NCI-H2029 treated with DMSO at 0.1 percent for 48 hours (cell line): Measurements from ENCODE around the gene SUPT3H.
A peak's percentile ranks its signal among the peaks of the same experiment; 100 is the strongest.
"Not testable (repeated sequence)": the region's sequence is repeated elsewhere in the genome, so short reads cannot be mapped to it uniquely, and the experiment has no call there.

Experiments used
- DNase-seq: peaks from one replicate; lab custom pipeline; 2025; lab: John Stamatoyannopoulos, UW

Gene SUPT3H

DNA sequence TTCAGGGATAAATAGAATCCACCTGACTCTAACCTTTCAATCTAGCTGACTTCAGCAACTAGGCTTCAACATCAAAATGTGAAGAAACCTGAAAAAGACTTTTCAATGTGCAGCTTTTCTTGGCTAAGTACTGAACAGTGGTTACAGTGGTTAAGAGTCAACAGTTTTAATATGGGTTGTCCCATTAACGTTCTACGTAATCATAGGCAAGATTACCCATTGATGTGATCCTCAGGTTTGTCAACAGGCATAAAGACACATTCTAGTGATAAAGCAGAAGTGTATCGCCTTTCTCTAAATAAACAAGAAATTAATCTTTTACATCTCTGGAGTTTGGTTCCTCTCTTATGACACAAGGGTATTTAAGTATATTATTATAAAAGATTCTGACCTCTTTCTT, 203.7 kb downstream of the SUPT3H start:
- DNase-seq = no peak

DNA sequence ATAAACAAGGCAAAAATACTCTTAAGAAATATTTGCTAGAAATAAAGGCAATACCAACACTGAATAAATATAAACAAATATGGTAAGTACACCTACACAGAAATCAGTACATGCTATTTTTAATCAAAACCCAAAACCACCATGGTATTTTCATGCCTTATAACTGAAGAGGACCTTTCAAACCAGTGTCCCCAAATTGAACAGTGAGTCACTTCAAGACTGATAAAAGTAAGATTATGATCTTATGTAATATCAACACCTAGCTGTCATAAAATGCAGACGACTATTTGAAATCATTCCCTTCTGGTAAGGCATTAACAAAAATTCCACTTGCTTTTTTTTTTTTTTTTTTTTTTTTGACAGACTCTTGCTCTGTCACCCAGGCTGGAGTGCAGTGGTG, 206.4 kb downstream of the SUPT3H start:
- no peak for DNase-seq

DNA sequence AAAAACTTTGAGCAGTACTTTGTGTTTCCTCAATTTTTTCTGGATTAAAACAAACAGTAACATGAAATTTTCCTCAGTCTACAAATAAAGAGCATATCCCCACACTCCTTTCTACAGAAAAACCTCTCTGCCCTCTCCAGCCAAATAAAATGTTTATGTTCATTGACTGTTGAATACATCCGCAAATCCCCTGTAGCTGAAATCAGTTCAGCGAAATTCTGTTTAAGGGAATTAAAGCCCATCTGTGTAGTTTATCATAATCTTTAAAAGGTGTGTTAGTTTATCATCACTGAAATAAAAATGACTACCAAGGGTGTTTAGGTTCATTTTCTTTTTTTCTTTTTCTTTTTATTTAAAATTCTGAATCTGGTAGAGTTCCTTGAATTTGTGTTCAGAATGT, 207.4 kb downstream of the SUPT3H start:
- no peak for DNase-seq

DNA sequence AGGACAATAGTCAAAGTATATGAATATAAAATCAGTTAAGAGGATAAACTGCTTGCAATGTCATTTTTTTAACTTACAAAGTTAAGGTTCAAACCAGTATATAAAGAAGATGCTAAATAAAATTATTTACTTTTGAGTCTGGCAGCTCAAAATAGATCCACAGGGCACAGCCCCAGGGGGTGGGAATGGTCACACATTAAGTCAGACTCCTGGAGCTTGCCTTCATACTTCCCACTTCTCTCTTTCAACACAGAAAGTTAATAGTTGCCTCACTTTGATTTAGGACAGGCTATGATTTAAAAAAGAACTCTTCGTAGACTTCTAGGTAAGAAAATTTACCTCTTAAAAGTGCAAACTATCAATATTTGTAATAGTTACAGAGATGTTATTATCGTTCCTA, 207.9 kb downstream of the SUPT3H start:
- no peak for DNase-seq

DNA sequence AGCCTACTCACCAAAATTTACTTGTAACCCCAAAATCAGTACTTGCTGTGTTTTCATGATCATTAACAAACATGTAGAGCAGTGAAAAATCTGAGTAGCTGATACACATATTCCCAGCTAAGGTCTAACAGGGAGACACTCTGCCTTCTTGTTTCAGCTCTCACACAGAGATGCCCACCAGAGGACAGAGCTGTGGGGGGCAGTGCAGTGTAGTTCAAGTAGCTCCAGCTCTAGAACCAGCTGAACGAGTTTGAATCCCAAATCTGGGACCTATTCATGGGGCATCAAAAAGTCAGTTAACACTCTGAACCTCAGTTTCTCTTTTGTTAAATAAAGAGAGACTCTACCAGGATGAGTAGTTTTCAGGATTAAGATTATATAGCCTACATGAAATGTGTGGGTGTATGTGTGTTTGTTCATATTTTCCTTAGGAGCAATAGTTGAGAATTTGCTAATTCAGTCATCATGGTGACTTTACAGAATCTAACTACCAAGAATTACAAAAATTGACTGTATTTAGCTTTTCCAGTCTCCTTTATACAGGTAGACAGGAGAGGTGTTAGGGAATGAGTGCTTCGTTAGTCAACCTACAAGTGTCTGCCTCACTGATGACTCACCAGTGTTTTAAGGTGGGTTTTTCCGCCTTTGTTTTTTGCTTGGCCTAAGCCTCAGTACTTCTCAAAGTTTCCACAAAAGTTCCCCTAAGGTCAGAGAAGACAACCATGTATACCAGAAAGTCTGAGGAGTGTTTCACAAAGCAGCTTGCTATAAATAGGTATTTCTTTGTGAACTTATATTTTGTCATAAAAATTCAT, 213.6 kb downstream of the SUPT3H start:
- no peak for DNase-seq

DNA sequence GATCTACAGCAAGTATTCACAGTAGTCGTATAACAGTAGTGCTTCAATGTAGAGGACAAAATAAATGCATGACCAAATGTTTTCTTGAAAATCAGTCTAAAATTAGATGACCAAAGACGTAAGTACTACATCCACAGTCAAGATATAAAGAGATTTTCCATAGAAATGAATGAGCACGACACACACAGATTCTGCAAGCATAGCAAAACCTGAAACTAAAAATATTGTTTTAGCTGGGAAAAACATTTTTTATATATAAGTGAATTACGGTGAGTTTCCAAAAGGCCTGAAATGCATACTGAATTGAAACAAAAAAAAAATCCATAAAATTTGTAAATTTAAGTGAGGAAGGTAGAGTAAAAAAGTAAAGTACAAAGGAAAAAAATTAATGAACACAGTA, 217.4 kb downstream of the SUPT3H start:
- DNase-seq = no peak

DNA sequence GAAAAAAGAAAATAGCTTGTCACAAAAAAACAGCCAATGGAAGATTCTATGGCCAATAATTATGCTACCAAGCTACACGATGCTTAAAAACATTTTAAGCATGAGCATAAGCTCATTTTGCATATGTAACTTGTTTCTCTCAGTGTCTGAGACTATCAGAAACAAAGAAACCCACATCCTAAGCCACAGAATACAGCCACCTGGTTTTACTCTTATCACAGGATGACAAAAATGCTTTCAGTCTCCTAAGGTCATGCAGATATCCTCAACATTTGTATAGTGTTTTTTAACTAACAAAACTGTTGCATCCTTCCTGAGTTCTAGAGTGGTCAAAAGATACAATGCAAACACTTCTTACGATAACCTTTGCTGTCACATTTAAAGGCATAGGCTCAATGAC, 221.7 kb downstream of the SUPT3H start:
- DNase-seq = peak; percentile 2

DNA sequence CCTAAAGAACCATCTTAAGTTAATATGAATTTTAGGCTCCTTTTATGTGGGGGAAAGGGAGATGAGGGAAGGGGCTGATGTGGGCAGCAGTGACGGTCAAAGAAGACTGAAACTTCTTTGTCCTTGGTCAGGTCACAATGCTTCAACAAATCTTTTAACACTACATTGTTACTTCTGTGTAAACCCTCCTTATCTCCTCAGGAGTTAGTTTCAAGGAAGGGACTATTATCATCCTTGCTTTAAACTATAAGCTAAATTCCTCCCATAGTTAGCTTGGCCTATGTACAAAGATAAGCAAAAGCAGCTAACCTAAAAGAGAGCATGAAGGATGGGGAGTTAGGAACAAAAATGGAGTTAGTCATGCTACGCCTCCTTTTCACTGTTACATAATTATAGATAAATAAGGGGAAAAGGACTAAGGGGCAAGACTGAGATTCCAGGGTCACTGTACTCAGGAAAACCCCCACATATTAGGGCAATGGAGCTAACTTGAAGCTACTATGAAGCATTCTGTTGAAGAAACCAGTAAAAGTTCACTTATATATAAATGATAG, 222.3 kb downstream of the SUPT3H start:
- no peak for DNase-seq

DNA sequence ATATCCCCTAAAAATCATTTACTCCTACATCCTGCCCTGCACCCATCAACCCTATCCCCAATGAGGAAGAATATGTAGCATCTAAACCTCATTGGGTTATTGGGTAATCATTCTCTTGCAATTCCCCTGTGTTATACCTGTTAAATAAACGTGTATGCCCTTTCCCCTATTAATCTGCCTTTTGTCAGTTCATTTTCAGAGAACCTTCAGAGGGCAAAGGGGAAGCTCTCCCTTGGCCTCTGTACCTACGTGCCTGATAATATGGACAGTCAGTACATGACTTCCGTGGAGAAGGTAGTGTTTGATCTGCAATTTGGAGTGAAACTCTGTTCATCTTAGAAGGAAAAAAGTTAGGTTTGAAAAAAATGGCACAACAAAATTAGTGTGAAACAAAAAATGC, 223.1 kb downstream of the SUPT3H start:
- DNase-seq = no peak

DNA sequence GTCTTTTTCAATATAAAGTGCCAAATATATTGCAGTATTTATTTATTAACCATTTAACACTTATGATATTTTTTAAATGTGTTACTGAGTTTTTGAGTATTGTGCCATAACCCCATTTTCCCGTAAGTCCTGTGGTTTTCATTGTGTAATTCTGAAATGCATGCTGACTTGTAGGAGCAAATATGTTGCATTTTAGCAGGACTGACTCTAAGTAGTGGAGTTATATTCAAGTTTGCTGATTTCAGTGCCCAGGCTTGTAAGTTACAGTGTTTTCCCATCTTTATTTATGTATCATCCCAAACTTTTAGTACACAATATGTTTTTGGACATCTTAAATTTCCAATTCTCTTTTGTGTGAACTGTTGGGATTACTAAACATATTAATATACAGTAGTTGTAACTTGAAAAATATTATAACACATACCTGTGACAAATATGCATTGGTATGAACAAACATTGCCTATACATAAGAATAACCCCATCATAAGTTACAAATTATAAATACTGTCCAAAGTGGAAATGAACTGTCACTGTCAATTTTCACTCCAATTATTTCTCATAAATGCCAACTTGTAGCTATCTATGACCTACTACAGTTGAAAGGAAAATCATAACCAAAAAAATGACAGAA, 228.9 kb downstream of the SUPT3H start:
- no peak for DNase-seq

DNA sequence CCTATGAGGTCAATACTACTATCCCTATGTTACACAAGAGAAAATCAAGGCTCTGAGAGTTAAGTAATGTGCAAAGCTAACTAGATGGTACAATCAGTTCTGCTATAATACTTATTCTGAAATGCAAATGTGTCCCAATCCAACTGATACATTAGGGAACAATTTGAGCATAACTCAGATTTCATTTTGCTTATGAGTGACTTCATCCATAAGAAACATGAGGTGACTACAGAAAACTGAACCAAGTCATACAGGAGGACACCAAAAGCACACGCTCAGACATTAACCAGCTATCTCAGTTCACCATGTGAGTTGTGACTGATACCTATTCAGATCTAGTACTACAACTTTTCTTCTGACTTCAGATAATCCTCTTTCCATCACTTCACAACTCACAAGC, 229.5 kb downstream of the SUPT3H start:
- DNase-seq = no peak

DNA sequence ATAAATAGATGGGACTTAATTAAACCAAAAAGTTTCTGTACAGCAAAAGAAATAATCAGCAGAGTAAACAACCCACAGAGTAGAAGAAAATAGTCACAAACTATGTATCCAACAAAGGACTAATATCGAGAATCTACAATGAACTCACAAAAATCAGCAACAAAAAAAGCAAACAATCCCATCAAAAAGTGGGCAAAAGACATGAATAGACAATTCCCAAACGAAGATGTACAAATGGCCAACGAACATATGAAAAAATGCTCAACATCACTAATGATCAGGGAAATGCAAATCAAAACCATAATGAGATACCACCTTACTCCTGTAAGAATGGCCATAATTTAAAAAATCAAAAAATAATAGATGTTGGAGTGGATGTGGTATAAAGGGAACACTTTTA, 232.1 kb downstream of the SUPT3H start:
- DNase-seq = not testable (repeated sequence)

DNA sequence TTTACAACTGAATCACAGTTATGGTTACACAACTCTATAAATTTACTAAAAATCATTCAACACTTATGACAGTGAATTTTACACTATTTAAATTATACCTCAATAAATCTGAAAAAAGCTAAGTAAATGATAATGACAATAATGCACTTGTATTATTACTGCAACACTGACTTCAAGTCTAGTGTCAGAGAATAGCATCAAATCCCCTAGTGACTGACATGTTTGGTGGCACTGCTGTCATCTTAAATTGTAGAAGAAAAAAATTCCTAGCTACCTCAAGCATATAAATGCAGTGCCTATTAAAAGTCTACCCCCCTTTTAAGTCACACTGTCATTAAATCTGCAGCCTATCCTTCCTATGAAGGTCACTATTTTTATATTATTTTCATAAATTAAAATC, 239.0 kb downstream of the SUPT3H start:
- no peak for DNase-seq

DNA sequence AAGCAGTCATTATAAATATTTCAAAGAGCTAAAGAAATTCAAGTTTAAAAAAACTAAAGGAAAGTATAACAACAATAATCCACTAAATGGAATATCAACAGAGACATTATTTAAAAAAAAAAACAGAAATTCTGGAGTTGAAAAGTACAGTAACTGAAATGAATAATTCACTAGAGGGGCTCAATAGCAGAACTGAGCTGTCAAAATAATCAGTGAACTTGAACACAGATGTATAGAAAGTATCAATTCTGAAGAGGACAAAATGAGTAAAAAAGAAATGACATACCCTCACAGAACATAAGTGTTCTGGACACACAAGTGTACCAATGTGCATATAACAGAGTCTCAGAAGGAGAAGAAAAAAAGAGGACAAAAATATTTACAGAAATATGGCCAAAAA, 241.2 kb downstream of the SUPT3H start:
- DNase-seq = no peak

DNA sequence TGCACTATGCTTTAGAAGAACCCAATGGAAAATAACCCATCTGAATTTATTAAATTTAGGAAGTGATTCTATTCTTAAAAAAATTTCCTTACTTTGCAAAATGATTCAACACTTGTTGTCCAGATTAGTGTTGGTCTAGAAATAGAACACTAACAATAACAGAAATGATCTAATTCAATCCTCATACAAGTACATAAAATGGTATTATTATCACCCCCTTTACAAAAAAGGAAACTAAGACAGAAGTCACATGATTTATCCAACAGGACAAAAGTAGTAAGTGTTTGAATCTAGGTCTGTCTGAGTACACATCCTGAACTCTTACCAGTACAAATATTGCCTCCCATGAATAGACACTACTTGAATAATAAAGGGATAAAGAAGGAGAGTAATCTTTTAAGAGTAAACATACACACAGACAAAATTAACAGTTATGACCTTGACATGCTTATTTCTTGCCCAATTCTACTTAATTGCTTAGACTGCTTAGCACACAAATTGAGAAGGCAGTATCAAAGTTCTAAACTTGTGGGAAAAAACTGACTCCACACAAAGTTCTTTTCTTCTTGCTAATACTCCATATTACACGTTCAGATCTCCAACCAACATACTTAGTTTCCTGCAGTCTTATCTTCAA, 245.0 kb downstream of the SUPT3H start:
- DNase-seq = no peak

DNA sequence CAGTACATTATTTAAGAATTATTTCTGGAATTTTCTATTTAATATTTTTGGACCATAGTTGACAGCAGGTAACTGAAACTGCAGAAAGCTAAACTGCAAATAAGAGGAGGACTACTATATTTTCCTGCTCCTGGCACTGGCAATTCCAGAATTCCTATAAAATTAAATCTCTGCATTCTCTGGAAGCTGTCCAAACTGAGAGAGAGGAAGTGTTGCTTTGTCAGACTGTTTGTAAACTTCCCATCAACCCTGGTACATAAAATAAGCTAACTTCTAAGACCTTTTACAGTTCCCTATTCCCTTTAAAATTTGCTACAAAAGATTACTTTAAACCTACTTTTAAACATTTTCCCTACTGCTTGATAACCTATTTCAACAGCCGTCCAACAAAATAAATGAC, 245.7 kb downstream of the SUPT3H start:
- DNase-seq = no peak

DNA sequence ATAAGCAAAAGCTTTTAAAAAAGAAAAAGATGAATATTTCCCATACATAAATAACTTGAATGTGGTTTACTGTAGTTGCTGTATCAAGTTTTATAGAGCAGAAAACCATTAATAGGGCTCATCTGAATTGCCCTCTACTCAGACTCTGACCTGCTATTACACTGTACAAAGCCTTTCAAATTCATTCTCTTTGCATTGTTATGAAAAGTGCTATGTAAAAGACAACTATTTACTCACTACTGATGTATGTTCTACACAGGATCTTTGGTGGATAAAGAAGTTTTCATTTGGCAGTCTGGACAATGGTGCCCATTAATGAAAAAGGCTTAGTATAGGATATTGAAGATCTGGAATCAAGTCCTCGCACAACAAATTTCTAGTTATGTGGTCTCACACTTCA, 248.7 kb downstream of the SUPT3H start:
- DNase-seq = no peak

DNA sequence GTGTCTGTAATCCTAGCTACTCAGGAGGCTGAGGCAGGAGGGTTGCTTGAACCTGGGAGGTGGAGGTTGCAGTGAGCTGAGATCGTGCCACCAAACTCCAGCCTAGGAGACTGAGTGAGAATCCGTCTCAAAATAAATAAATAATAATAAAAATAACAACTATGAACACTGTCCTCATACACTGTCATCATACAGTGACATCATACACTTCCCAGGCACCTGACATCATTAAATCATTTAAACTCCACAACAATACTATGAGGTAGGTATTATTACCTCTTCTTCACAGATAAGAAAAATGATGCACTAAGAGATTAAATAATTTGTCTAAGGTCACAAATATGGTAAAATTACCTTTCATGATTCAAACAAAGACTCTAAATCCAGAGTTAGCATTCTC, 250.5 kb downstream of the SUPT3H start:
- no peak for DNase-seq

DNA sequence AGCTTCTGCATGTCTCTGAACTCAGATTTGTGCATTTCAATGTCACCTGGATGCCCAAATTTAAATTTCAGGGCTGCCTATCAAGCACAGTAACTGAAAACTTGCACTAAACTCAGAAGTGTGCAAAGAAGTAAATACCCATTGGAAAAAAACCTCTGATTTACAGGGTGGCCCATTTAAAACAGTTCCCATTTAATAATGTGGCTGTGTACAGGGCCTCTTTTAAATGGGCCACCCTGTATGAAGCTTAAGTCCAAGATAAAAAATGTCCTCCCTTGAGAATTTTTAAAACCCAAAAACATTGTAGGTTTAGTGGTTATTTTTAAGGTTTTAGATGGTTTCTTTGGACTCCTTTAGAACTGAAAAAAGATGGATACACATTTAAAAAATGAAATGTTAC, 251.7 kb downstream of the SUPT3H start:
- no peak for DNase-seq

DNA sequence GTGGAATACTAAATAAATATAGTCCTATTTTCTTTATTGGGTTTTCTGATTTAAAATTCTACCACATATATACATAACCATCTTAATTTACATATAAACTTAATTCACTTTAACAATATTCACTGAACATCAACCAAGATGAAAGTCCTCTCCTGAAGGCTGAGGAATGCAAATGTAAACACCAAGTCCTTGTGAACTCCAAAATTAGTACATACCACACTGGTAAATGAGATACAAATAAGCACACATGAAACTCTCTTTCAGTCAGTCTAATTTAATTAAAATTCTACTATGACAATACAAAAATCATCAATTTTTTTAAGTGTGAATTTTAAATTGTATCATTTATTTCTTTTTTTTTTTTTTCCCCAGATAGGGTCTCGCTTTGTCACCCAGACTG, 254.7 kb downstream of the SUPT3H start:
- DNase-seq = no peak

DNA sequence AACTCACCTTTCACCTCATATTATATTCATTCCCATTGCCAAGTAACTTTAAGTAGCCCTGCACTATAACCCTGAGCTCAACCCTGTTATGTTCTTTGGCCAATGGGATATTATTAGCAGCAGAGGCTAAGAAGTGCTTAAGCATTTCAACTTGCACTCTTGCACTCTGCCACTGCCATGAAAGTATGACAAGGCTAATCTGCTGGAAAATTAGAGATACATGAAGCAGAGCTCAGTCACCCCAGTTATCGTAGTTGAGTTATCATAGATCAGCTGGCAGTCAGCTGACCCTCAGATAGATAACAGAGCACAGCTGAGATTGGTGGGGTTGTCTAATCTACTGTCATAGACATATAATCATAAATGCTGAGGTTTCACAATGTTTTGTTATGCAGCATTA, 259.0 kb downstream of the SUPT3H start:
- DNase-seq = no peak

DNA sequence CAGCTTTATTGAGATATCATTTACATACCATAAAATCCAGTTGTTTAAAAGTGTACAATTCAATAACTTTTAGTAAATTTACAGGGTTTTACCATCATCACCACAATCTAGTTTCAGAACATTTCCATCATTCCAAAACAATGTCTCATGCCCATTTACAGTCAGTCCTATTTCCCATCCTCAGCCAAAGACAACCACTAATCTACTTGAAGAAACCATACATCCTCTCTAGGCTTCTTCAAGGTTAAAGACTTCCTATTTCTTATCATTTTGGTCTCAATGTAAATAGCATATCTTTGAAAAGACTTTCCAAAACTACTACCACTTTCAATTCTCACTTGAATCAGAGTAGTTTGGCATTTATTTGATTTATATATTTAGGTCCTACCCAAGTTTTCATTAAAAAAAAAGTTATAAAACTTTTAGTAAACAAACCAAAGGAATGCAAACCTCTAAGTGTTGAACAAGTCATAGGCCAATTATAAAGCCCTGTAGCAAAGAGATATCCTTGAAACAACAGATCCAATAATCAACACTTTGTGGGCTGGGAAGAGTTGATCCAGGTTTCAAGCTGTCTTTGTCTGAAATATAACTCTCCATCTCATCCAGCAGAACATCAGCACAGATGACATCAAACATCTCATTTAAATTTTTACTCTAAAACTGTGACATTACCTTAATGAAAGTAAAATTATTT, 260.9 kb downstream of the SUPT3H start:
- no peak for DNase-seq

DNA sequence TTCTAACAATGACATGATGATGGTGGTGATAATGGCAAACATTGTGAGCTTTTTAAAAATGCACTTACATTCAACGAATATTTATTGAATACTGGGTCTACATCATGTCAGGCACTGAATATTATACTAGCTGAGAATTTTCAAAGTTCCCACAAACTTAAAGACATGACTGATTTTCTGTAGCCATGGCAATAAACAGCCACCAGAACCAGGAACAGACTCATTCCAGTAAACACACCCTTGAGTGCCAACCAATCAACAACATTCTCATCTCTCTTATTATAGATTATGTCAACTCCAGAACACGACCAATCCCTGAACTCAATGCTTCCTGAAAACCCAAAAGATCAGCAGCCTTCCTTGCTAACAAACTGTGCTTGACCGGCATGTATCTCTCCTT, 262.0 kb downstream of the SUPT3H start:
- no peak for DNase-seq
